GM19372 (cell line): ENCODE data around the gene PTPRM.

Experiments
- ATAC-seq: cut with Tn5 transposase; IDR thresholded peaks from one replicate; pipeline ENCODE4 v1.9.1; 2021; ENCODE audit warnings: mild to moderate bottlenecking, low read depth, moderate library complexity; ENCODE audit not compliant: unreplicated experiment

Gene PTPRM

DNA sequence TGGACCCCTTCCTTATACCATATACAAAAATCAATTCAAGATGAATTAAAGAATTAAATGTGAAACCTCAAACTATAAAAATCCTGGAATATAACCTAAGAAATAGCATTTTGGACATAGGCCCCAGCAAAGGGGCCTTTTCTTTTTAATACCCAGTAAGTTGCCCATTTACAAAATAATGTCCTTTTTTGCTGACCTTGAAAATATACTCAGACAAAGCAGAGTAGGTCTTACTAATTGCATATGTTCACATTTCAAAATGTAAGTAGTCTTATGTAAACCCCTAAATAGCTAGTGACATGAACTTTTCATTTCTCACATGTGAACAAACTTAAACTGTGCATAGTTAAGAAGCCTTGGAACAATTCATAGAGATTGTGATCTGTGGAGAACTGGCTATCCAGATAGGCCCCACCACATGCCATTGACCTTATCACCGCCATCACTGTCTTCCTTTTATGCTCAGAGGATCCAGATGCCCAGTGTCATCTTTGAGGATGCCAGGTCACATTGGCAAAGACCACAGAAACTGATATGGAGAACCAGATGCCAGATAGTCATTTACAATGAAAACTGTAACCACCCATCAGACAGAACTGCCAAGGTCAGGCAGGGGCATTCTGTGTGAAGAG, 759.8 kb downstream of the PTPRM start:
- no peak for ATAC-seq

DNA sequence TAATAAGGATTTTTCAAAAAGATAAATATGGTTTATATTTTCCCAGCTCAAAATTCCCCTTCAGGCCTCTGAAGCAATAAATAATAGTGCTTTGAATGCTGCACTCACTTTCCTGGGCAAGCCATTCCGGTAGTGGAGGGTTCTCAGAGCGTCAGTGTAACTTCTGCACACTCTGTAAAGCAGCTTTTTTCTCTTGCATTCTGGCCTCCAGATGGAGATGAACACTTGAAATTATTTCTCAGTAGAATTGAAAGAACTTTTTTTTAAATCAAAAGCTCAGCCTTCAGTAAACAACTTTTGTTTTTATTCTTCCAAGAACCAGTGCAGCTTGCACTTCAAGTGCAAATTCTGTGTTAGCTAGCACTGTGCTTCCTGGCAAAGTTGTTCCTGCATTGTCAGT, 761.0 kb downstream of the PTPRM start:
- ATAC-seq, result no peak

DNA sequence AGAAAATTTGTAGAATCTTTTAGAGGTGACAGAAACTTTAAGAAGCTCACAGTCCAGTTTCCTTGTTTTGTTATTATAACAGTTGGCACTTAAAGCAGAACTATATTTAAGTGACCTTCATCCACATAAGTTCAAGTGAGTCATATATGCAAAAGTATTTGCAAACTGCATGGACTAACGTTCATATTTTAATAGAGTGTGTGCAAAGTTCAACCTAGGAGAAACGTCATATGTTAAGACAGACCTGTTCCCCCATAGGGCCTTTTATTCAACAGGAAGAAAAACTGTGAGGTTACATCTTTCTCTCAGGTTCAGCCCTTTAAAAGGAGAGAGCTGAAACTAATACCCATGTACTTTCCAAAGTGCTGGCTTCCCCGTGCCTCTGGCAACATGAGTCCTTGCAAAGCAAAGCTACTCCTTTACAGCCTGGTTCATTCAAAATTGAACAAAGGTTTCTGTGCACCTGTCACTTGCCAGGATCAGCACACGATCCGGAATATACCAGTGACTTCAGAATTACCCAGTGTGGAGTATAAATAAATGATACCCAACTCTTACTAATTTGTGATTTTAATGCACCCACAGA, 762.2 kb downstream of the PTPRM start:
- ATAC-seq, result no peak

DNA sequence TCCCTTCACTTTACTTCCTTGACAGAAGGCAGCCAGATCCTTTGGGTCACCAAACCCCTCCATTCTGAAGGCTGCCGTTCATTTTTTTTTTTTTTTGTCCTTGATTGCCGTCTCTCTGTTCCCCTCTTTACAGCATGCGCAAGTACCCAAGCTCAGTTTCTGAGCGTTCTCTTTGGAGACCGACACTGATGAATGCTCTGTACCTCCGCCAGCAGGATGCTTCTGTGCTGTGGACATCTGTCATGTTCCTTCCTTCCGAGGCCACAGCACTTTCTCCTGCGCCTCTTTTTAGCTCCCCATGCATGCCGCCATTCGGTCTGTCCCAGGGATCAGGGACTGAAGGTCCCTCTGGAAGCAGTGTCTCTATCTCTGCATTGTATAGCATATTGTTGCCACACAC, 763.5 kb downstream of the PTPRM start:
- ATAC-seq, result no peak

DNA sequence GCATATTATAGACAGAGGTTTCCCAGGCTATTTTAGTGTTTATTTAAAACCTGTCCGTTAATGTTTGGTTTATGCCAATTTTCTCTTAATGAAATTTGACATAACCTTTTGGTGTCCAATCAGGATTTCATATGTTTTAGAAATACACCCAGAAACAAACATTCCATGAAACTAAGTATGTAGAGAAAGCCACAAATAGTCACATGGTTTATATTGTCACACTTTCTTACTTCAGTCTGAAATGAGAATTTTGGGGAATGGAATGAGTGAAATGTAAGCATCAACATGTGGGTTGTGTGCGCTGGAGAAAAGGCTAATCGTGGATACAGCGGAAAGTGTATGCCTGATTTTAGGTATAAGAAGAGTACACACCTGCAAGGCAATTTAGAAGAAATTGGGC, 765.2 kb downstream of the PTPRM start:
- ATAC-seq, result no peak

DNA sequence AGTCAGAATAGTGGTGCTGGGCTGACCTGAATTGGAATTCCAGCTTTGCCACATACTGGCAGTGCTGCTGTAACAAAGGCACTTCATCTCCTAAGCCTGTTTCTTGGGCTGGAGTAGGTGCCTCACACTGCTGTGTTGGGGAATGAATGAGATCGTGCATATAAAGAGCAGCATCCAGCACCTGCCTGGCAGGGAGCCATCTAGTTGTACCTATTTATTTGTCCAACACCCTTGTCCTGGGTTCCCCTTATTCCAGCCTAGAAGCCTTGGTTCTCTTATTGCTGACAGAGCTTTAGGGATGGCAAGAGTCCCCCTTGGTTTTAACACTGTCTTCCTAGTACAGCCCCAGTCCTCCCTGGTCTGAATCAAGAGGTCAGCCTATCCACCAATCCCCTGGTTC, 766.8 kb downstream of the PTPRM start:
- ATAC-seq, result no peak

DNA sequence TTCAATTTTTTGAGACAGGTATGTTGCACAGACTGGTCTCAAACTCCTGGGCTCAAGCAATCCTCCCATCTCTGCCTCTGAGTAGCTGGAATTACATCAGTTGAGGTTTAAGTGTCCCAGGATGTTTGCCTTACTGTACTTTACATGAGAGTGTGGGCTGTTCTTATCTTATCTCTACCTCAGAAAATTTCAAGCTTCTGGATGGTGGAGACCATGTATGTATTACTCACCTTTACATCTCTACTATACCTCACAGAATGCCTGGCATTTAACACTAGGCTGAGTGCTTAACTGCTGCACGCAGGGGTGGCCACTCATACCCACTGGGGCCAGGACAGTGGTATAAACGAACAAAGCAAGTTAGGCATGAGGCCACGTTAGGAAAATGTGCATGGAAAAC, 770.1 kb downstream of the PTPRM start:
- ATAC-seq, result no peak

DNA sequence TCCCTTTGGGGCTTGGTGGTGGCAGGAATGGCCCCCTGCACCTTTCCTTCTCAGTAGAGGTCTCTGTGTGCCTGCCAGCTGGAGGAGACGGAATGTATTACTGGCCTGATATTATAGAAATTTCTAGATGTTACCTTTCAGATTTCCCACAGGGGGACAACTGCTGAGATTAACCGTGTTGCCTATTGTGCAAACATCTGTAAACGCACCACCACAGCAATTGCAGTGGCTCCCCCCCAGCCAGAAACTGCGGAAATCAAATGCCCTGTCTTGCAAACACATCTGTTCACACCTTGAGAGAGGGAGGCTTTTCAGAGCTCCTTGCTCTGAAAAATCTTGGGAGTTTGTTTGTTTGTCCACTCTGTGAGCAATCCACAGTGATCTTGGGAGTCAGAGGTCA, 772.1 kb downstream of the PTPRM start:
- ATAC-seq, result no peak

DNA sequence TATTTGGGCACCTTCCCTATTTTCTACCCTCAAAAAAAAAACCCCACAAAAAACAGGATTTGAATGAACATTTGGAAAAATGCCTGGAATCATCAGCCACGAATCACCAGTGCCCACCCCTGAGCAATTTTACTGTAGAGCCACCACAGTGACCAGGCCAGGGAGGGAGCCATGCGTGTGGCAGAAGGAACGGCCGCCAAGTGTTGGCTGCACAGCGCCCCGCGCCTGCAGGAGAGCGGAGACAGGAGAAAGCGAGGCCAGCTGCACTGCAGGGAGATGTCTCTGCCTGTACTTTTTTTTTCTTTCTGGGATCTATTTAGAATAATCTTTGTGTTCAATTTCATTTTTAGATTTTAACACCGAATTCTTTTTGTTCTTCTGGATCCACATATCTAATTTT, 772.8 kb downstream of the PTPRM start:
- ATAC-seq, result no peak

DNA sequence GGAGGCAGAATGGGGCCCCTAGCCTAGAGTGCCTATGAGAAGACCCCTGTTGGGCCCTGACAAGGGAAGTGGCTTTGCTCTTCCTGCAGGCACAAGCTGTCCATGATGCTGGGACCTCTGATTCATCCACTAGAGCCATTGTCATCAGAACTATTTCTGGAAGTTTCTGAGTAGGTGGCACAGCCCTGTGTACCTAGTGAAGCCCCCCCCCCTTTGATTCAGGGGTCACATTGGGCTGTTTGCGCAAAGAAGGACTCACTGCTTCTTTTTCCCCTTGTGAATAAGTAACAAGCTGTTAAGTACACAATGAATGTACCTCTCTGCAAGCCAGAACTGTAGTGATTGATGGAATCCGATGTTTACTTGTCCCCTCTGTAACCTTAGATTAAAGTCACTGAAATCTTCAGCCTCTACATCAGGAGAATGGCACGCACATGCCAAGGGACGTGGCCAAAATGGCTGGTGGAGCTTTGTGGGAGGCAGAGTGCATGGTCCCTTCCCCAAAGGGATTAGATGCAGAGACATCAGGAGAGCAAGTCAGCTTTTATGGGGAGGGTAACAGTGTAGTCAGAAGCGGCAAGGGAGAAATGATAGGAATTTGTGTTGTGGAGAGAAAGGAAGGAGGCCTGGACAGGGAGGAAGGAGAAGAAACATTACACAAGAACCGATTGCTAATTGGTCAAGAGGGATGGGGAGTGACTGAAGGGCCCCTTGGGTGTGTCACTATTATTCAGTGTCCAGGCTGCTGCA, 774.5 kb downstream of the PTPRM start:
- no peak for ATAC-seq

DNA sequence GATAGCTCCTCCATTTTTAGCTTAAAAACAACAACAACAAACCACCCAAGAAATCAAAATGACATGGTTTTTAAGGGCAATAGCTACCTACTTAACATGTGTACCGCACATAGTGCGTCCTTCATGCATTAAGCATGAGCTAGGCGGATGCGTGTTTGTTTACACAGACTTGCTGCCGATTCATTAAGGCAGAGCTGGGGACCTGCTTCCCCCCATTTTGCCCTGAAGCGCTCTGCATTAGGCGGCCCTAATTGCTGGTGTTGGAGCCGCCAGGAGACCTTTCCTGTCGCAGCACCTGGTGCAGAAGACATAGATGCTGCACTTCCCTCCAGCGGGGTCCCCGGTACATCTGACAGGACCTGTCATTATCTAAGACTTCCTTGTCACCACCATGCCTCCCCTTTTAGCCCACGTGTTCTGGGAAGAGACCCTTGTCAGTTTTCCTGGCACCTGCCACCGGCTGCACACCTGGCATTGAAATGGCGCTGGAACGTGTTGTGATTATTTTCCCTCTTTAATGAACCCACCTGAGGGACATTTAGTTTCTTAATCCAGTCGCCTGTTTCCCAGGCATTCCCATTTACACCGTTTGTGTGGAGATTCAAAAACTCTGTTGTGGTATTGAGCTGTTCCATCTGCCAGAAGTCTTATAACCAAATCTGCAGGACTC, 781.1 kb downstream of the PTPRM start:
- ATAC-seq, result no peak

DNA sequence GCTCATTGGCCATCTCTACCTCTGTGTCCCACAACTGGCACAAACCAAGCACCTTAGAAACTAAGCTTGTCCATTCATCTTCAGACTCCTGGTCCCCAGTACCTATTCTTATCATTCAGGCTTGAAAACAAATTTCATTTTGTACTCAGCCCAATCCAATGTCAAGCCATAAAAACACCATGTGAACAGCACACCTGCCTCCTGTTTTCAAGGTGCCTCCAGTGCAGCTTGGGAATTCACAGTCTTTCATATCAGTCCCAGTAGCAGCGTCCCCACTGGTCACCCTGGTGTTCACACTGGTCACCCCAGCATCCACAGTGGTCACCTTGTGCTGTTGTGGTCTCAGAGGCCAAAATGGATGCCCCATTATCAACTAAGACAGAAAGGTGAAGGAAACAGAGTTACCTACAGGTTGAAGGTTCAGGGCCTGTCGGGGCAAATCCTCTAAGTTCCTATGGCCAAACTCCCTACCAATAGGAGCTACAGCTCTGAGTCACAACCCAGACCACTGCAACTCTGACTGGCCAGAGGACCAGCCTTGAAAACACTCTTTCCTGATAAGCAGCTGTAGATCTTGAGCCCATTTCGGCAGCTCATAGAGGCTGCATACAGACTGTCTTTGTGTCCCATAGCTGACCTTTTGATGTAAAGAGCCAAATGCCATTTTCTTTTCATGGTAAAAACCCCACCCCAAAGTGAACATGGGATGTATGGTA, 782.6 kb downstream of the PTPRM start:
- ATAC-seq, result no peak

DNA sequence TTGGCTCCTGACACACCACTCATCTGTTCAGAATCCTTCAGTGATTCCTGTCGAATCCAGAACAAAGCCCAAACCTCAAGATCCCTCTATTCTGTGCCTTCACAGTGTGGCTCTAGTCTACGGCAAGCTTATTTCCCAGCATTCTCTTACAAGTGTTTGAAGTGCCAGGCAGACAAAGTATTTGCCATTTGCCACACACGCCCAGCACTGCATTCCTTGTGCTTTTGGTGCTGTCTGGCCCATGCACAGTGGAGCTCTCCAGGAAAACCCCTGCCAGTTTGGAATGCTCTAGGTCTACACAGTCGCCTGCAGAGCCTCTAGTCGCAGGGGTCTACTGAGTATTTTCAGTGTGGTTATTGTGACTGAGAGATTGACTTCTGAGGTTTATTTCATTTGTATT, 783.5 kb downstream of the PTPRM start:
- no peak for ATAC-seq

DNA sequence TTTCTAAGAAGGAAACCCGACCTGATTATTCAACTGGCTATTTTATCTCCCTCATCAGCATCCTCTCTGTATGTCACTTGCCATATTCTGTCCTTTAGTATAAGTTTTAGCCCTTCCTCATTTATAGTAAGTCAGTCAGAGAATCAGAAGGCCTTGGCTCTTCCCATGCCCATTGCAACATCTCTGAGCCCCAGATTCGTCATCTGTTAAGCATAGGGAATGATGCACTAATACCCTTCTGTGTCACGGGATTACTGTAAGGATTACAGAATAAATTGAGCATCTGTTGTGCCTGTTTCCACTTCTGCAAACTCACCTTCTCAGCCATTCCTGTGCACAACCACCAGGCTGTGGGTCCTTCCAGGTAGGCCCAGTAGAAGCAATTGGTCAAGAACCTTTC, 784.0 kb downstream of the PTPRM start:
- ATAC-seq, result no peak

DNA sequence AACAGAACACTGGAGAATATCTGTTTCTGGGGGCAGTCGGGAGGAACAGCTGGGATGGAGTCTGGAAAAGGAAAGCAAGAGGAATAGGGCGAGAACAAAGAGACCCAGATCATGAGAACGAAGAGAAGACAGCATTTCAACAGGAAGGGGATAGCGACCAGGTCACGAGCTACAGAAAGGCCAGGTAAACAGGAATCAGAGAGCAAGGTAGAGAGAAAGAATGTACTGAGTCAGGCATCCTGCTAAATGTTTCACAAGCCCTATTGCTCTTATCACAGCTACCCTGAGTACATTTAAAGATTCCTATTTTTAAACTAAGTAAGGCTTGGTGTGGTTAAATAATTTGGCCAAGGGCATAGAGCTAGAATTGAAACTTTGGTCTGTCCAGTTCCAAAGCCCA, 787.2 kb downstream of the PTPRM start:
- no peak for ATAC-seq

DNA sequence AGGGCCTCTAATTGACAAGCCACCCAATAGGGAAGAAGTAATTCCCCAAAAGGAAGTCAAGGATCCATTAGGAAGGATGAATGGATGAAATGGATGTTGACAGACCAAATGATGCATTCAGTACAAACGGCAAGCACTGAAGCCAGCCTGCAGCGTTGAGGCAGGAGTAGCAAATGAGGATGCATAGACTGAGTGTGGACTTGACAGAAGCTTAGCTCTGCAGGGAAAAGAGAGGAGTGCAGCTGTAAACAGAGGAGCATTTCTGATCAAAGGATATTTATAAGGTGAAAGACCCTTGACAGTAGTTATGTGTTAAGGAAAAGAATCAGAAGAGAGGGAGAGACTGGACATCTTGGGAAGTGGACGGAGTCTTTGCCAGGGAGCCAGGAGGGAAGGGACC, 788.9 kb downstream of the PTPRM start:
- no peak for ATAC-seq

DNA sequence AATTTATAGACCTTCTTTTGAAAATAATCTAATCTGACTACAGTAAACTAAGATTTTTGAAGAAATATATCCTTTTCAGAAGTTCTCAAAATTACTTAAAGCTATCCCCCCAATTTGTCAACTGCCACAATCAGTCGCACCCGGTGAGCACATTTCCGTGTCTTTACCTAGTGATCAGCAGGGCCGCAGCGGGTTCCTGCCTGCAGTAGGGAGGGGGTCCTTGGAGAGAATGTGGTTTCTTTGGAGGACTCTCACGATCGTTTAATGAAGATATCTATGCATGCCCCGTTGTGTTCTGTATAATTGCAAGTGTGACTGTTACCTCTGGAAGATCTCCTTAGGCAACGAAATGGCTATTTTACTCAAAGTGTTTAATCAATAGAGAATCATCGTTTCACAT, 790.2 kb downstream of the PTPRM start:
- no peak for ATAC-seq

DNA sequence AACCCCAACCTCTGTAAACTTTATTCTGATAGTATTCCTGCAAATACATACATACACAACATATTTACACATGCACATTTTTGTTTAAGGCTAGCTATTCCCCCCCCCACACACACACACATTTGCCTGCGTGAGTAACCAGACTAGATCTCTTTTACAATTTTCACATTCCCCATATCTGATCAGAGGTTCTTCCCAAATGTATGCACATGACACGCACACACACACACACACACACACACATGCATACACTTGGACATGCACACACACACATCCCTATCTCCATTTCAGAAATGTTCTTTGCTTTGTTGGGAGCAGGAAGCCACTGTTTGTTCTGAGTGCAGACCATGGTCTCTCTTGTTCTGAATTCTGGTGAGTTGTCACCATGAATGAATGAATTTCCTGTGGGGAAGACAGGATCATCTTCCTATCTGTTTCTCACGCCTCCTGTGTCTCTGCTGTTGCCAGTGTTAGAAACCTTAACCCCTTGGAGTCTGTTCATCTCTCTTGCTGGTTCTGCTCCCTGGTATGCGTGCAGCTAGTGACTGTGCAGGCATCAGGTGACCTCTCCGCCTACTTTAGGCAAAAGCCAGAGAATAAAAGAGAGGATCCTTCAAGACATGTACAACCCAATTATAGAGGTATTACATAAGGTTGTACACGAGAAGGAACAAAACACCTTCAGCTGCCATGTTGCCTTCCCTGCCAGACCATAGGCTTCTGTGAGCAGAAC, 791.1 kb downstream of the PTPRM start:
- no peak for ATAC-seq

DNA sequence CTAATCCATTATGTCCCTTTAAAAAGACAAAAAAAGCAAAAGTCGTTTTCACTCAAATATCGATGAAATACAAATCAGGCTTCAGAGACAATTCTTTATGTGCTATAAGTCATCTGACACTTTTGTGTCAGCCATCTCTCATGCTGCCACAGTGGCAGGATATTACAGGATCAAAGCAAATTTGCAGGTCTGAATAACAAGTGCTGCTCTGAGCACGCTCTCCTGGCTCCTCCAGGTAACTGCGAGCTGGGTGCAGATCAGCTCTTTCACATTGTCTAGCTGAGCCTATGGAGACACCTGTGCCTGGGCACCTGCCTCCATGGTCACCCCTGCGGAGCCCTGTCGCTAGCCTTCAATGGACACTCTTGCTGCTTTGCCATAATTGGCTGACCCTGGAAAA, 792.0 kb downstream of the PTPRM start:
- no peak for ATAC-seq

DNA sequence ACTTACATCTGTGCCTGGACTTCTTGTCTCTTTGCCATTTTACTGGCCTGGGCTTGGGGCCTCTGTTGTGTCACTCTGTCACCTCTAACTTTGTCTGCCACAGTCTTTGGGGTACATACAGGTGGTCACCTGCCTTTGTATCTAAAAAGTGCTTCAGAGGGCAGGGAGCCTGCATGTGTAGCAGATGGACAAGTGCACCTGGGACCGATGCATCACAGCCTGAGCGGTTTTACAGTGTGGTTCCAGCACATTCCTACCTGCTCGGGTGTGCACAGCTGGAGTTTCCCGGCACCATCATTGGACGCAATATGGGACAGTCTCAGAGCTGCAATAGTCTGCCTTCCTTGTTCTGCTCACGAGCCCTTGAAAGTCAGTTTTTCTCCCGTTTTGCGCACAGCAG, 792.4 kb downstream of the PTPRM start:
- no peak for ATAC-seq
